8988T (cell line): ENCODE results near the gene KRTAP4-3.
"Not testable (repeated sequence)": the region's sequence is repeated elsewhere in the genome, so short reads cannot be mapped to it uniquely, and the experiment has no call there.

ENCODE experiments used
- DNase-seq: peaks from one replicate; pipeline ENCODE4 v3.0.0; 2011

KRTAP4-3 gene

GRCh38 chr17:41150026-41150425 is 18.0 kb downstream of the KRTAP4-3 start:
- DNase-seq: no peak

- DNase-seq: no peak
Measured at GRCh38 chr17:41149652-41149985, 18.4 kb downstream of the KRTAP4-3 start, which contains the start of gene KRTAP4-5. Gene KRTAP4-5 (minus strand): TSS chr17:41149825. CDS start chr17:41149767, 58 bp downstream.

GRCh38 chr17:41148971-41149651 is 18.9 kb downstream of the KRTAP4-3 start:
- not testable (repeated sequence) for DNase-seq

GRCh38 chr17:41147531-41148204 is 20.4 kb downstream of the KRTAP4-3 start:
- no peak for DNase-seq

- DNase-seq: no peak
Measured at GRCh38 chr17:41145261-41145660, 22.8 kb downstream of the KRTAP4-3 start.

GRCh38 chr17:41144846-41145245 is 23.2 kb downstream of the KRTAP4-3 start:
- no peak for DNase-seq

GRCh38 chr17:41141361-41141760 is 26.7 kb downstream of the KRTAP4-3 start:
- DNase-seq: no peak

GRCh38 chr17:41140360-41141131 is 27.5 kb downstream of the KRTAP4-3 start, which contains the start of gene KRTAP4-6:
Gene KRTAP4-6 (minus strand): TSS chr17:41140544. CDS start chr17:41140487, 57 bp downstream.
- no peak for DNase-seq

GRCh38 chr17:41139865-41140264 is 28.2 kb downstream of the KRTAP4-3 start:
- DNase-seq: not testable (repeated sequence)

GRCh38 chr17:41133880-41134735 is 33.9 kb downstream of the KRTAP4-3 start:
- no peak for DNase-seq

GRCh38 chr17:41131979-41132378 is 36.0 kb downstream of the KRTAP4-3 start:
- DNase-seq: no peak

GRCh38 chr17:41127371-41127770 is 40.6 kb downstream of the KRTAP4-3 start:
- DNase-seq: no peak

- no peak for DNase-seq
Measured at GRCh38 chr17:41126412-41126811, 41.6 kb downstream of the KRTAP4-3 start.

- DNase-seq: no peak
Measured at GRCh38 chr17:41125064-41125463, 43.0 kb downstream of the KRTAP4-3 start.

- DNase-seq: not testable (repeated sequence)
Measured at GRCh38 chr17:41123991-41124371, 44.0 kb downstream of the KRTAP4-3 start, which contains the start of gene KRTAP4-12. Gene KRTAP4-12 (minus strand): TSS chr17:41124182. CDS start chr17:41124122, 60 bp downstream.

- not testable (repeated sequence) for DNase-seq
Measured at GRCh38 chr17:41123292-41123990, 44.6 kb downstream of the KRTAP4-3 start.

- DNase-seq: no peak
Measured at GRCh38 chr17:41121742-41122141, 46.3 kb downstream of the KRTAP4-3 start.

GRCh38 chr17:41119696-41120690 is 48.0 kb downstream of the KRTAP4-3 start:
- DNase-seq: not testable (repeated sequence)

- DNase-seq: no peak
Measured at GRCh38 chr17:41118721-41119120, 49.3 kb downstream of the KRTAP4-3 start.

- DNase-seq: not testable (repeated sequence)
Measured at GRCh38 chr17:41117846-41118386, 50.1 kb downstream of the KRTAP4-3 start, which contains the start of gene KRTAP4-11. Gene KRTAP4-11 (minus strand): TSS chr17:41118373. CDS start chr17:41118315, 58 bp downstream.
